GM12873 (cell line): Measurements from ENCODE around the gene SDHA.

Experiments used
- CTCF ChIP-seq: IDR thresholded peaks from 2 replicates; pipeline ENCODE4 v1.5.1; 2012; ENCODE audit warnings: low read depth, mild to moderate bottlenecking, moderate library complexity, low read length, control low read depth; ENCODE audit not compliant: insufficient read depth; ENCODE audit errors: missing control alignments

The SDHA gene

DNA sequence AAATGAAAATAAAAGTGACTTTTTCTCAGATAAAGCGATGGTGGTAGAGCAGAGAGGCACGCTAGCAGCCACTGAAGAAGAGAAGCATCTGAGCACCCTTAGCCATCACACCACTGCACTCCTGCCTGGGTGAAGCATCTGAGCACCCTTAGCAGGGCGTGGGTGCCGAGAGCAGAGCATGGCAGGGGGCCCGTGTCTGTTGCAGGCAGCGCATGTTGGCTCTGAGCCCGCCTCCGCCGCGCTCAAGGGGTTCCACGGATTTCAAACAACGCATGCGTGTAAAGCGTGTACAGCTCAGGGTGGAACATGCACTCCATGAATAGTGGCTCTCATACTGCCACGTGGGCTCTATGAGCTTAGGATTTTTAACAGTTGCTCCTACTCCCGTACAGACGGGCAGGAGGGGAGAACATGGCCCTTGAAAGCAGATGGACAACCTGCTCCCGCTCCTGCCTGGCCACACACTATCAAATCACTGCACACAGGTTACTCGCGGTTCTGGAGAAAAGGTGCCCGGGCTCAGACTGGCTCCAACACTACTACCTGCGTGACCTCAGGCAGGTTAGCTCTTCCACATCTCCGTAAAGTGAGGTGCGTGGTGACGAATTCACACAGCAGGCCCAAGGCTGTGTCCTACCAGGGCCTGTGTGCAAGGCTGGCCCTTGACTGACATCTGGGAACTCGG is 14.7 kb upstream of the SDHA start:
- no peak for TF ChIP-seq CTCF

GRCh38 chr5:204001-204400 is 14.1 kb upstream of the SDHA start:
- no peak for TF ChIP-seq CTCF

DNA sequence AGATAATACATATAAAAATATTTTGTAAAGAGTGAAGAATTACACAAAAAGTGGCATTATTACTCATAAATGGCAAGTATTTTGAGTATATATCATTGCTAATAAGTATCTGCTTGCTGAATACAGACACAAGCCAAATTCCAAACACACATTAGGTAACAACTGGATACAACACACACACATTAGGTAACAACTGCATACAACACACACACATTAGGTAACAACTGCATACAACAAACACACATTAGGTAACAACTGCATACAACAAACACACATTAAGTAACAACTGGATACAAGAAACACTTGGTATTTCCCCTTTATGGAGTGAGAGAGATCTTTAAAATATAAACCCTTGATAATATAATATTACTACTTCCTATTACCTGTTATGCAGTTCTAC is 13.7 kb upstream of the SDHA start:
- TF ChIP-seq CTCF, result no peak

DNA sequence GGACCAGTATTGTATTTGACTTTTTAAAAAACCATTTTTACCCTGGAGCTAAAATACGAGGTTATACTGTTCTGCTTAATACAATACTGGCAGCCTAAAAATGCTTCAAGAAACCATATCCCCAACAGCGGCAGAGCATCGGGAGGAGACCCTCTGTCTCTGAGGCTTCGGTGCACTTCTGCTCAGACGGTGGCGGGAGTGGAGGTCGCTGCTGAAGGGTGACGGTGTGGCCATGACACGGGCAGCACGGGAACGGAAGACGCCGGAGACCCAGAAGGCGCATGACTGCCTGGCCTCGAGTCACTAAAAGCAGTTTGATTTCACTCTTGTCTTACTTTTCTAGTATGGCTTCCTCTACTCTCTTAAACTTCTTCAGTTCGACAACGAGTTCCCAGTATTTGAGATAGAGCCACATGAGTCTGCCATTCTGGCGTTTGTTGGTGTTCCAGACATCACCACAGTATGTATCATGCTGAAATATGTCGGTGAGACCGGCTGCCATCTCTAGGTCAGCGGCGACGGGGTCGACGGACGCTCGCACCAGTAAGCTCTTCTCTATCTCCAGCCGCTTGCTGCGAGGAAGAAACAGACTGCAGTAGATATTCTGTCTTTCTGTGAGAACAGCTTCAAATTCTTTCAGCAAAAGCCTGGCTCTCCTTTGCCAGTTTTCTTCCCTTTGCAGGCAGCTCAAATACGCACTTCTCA is 13.0 kb upstream of the SDHA start:
- TF ChIP-seq CTCF, result no peak

DNA sequence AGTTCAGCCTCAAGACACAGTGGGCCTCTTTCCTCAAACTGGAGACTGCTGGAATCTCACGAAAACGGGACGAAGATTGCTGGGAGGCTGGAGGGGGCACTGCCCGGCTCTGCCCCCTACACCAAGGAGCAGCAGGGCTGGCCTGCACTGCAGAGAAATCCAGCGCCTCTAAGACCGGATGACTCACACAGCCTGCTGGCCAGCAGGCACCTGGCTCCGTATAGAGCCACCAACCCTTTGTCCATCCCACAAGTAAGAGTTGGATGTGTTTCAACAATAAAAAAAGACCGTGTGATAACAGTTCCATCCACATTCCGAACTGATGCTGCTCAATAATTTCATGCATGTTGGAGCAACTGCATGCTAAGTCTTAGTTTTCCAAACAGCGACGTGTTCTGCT is 11.7 kb upstream of the SDHA start:
- TF ChIP-seq CTCF, result no peak

DNA sequence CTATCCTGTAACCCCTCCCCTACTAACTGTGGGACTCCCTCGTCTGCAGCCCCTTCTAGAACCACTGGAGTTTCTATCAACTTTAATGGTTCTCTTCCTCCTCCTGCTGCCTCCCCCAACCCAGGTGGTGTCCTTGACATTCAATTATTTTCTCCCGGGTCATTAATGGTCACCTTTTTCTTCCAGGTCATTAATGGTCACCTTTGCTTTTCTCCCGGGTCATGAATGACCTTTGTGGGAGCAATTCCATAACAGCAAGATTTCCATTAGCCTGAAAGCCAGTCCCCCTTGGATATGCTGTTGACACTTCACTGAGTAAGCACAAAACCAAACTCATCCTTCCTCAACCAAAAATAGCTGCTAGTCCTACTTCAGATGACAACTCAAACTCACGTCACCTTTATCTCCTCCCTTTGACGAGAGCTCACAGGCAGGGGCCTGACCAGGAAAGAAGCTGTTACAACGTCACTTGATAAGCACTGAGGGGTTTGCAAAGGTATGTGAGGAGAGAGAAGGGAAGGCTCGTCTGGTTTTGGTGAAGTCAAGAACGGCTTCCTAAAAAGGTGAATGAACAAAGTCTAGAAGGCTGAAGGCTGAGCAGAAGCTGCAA is 11.1 kb upstream of the SDHA start:
- TF ChIP-seq CTCF, result no peak

DNA sequence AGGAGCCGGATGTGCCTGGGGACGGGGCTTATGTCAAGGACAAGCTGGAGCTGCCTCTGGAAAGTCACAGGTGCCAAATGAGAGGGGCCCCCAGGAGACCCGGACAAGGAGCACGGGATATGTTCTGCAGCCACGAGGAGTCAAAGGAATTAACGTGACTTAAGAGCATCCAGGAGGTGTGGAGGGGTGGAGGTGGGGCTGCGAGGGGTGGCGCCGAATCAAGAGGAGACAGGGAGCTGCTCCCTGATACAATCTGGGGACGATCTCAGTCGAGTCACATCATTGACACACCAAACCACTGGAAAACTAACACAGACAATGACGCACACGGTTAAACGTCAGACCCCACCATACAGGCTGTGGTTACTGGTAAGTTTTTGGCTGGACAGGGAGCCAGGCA is 10.5 kb upstream of the SDHA start:
- no peak for TF ChIP-seq CTCF
